NCI-H446 (cell line): ENCODE results near the gene TOM1.

Experiments used
- DNase-seq, 2 experiments: peaks; one replicate each; lab custom pipeline; 2025; lab: John Stamatoyannopoulos, UW

The TOM1 gene

DNA sequence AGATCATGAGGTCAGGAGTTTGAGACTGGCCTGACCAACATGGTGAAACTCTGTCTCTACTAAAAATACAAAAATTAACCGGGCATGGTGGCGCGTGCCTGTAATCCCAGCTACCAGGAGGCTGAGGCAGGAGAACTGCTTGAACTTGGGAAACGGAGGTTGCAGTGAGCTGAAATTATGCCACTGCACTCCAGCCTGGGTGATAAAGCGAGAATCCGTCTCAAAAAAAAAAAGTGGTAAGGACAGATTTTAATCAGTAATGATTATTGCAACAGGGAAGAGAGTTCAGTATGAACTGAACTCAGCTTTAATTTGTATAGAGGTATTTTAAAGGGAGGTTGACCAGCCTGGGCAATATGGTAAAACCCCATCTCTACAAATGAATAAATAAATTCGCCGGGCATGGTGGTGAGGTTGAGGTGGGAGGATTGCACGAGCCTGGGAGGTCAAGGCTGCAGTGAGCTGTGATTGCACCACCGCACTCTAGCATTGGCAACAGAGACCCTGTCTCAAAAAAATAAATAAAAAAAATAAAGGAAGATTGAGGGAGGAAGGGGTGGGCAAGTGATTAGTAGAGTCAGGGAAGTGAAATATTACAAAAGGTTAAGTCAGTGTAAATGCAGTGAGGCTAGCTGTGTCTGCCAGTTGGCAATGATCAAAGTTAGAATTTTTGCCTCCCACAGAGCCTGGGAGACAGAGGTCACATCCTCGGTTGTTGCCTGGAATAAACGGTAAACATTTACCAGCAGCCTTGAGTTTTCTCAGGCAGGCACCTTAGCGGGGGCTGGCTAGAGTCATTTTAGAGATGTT lies 97.6 kb downstream of the TOM1 start:
- DNase-seq = no peak
